GM19328 (cell line): ENCODE measurements around the gene IL12A.

Experiments used
- ATAC-seq: cut with Tn5 transposase; IDR thresholded peaks from one replicate; pipeline ENCODE4 v1.9.1; 2021; ENCODE audit warnings: mild to moderate bottlenecking, moderate library complexity; ENCODE audit not compliant: unreplicated experiment

The IL12A gene

GRCh38 chr3:159988617-159989271, at the start of gene IL12A:
Gene IL12A, plus strand, starts transcription at chr3:159988835.
- peak; percentile 97 for ATAC-seq

- peak; percentile 56 for ATAC-seq
Measured at GRCh38 chr3:159941038-159942000, 47.3 kb upstream of the IL12A start.

- no peak for ATAC-seq
Measured at GRCh38 chr3:159944781-159945180, 43.9 kb upstream of the IL12A start.

- ATAC-seq, result no peak
Measured at GRCh38 chr3:159945930-159946329, 42.7 kb upstream of the IL12A start.

- no peak for ATAC-seq
Measured at GRCh38 chr3:159947220-159947619, 41.4 kb upstream of the IL12A start.

GRCh38 chr3:159948429-159949144, 40.0 kb upstream of the IL12A start:
- ATAC-seq, result no peak

- ATAC-seq, result peak; percentile 79
Measured at GRCh38 chr3:159950156-159950898, 38.3 kb upstream of the IL12A start.

GRCh38 chr3:159951540-159951939, 37.1 kb upstream of the IL12A start:
- no peak for ATAC-seq

- ATAC-seq, result no peak
Measured at GRCh38 chr3:159953325-159954085, 35.1 kb upstream of the IL12A start.

GRCh38 chr3:159960188-159961148, 28.2 kb upstream of the IL12A start:
- ATAC-seq, result no peak

- peak; percentile 97 for ATAC-seq
Measured at GRCh38 chr3:159964166-159964973, 24.3 kb upstream of the IL12A start.

GRCh38 chr3:159971311-159971710, 17.3 kb upstream of the IL12A start:
- no peak for ATAC-seq

- ATAC-seq, result no peak
Measured at GRCh38 chr3:159977295-159977694, 11.3 kb upstream of the IL12A start.

GRCh38 chr3:159978353-159978752, 10.3 kb upstream of the IL12A start:
- ATAC-seq, result no peak

GRCh38 chr3:159978918-159979703, 9.5 kb upstream of the IL12A start:
- no peak for ATAC-seq

GRCh38 chr3:159982442-159982974, 6.1 kb upstream of the IL12A start:
- no peak for ATAC-seq

- no peak for ATAC-seq
Measured at GRCh38 chr3:159987291-159987711, 1.3 kb upstream of the IL12A start.
